HG03460 (cell line): ENCODE data around the gene INSYN2B.

Experiments used
- ATAC-seq: cut with Tn5 transposase; IDR thresholded peaks from one replicate; pipeline ENCODE4 v1.9.1; 2021; ENCODE audit not compliant: unreplicated experiment

INSYN2B gene

DNA sequence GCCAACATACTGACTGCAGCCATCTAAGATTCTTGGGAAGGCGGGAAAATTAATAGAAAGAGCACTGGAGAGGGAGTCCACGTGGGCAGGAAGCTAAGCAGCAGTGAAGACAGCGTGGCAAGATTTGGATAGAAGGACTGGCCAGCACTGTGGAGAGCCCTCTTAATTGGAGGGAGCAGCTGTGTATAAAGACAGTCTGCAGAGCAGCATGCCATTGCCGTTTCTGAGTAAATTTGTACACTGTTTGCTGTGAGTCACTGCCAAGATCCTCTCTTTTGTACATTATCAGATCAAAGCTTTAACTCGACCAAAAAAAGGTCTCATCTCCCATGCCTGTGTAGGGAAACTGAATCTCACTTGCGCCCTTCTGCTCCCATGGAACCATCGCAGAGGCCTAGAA, 45.3 kb downstream of the INSYN2B start:
- no peak for ATAC-seq

DNA sequence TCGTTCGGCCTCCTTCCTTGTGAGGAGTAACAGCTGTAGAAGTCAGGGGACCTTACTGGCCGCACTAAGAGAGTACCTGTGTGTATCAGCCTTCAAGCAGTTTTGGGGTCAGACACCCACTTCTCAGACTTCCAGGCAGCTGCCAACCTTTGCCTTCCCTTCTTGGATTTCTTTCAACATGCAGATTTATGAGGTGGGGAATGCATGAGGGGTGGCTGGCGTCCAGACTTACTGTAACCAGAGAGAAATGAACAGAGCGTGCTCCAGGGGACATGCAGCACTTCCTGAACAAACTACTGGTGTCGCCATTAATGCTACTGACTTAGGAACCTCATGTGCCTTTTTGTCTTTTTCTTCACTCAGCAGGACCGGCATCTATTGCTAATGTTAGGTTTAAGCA, 46.7 kb downstream of the INSYN2B start:
- no peak for ATAC-seq

DNA sequence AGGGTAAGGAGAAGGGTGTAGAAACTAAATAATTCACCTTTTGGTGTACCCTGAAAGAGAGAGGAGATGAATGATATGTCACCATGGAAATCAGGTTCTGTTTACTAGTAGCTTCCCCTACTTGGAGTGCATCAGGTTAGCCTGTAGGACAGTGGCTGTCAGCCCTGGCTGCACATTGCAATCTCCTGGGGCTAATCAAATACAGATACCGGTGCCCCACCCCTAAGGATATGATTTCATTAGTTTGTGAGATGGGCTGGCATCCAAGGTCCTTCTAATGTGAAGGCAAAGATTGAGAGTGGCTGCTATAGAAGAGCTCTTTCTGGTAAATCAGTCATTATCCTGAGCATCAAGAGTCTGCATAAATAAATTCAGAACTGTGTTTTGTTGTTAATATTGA, 47.2 kb downstream of the INSYN2B start:
- no peak for ATAC-seq

DNA sequence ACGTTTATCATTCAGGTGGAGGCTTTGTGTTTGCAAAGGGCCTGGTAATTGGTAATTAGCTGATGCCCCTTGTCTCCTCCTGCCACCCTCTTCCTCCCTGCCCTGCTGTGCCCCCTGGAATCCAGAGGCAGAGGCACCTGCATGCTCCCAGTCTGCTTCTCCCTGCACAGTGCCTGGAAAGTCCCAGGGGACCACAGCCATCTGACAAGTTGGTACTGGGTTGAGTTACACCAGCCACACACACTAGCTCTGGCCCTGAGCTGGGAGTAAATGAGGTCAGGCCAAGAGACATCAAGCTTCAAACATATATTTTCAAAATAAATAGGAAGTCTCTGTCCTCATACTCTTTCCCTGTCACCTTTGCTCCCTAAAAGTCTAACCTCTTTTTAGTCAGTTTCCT, 56.3 kb downstream of the INSYN2B start:
- ATAC-seq, result peak; percentile 64

DNA sequence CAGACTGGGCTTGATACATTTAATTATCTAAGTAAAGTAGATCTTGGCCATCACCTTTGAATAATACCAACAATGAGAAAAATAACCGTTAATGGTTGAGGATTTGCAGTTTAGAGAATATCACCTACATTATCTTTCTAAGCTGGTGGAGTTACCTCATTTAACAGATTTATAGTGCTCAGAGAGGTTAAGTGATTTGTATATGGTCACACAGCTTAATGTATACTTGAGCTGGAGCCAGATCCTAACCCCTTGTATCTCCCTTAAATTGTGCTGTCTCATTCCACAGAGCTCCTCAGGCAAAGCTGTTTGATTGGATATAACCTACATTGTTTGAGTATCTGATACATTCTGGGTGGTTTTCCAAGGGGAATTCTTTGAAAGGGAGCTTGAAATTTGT, 57.8 kb downstream of the INSYN2B start:
- ATAC-seq, result no peak

DNA sequence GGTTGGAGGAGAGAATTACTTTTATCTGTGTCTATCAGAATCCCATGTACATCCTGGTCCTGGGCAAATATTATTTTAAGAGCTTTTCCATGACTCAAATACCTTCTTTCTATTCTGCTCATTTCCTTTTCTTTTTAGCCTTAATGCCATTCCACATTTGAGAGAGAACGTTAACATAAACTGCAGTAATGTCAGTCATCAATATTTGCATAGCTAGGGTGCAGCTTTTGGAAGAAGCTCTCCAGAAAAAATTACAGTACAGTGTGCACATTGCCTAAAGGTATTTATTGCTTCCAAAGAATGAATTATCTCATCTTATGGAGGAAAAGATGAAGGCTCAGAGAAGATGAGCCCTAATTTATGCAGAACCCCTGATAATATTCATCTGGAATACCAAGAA, 58.3 kb downstream of the INSYN2B start:
- no peak for ATAC-seq

DNA sequence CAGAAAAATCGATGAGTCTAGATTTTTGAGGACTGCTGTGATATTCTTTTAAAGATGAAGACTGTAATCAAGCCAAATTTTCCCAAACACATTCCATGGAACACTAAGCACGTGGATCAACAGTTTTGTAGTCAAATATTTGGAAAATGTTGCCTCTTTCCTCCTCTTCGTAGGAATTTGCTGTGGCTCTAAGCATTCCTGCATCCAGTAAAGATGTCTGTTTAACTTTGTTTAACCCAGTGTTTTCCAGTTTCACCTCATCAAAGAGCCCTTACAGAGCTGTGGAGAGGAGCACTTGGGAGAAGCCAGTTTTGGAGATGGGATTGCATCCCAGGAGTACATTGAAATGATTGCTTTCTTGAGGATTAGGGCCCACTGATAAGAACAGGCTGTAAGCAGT, 58.9 kb downstream of the INSYN2B start:
- ATAC-seq, result no peak

DNA sequence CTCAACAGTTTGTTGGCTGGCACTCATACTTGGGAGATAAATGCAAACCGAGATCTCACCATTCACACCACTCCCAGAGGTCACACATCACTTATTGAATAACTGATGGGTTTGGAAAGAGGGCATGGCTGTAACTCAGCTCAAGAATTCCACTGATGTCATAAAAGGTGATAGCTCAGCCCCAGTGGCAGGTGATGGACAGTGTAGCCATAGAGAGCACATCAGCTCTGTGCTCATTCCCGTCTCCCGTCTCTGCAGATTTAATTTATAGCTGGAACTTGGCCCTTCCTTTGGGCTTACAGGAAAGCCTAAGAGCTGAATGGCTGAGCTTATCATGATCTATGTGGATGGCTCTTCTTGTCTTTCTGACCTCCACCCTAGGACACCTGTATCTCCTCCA, 59.8 kb downstream of the INSYN2B start:
- no peak for ATAC-seq

DNA sequence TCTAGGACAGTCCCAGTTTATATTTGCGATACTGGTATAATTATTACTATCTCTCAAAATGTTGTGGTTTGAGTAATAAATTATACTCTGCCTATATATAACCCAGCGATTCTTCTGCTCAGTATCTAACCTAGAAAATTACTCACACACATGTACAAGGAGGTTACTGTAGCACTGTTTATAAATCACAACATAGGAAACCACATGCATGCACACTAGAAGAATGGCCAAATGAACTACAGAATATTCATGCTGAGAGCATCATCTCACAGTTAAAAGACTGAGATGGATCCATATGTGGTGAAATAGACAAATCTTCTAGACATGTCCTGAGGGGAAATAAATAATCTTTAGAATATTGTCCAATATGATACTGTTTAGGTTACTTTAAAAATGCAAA, 62.1 kb downstream of the INSYN2B start:
- no peak for ATAC-seq

DNA sequence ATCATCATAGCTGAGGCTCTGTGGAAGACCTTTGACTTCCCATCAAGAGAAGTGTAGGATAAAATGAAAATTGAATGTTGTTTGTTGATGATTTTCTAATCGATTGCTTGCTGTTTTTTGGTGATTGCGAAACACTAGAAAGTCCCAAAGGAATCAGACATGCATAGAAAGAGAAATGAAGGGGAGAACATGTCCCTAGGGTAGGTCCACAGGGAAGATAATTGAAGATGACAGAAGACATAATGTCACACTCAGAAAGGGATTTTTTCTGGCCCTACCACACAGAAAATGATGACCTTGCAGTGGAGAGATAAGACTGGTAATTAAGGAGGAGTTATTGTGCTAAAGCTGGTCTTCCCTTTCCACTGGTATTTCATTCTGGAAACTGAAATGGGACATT, 62.8 kb downstream of the INSYN2B start:
- no peak for ATAC-seq

DNA sequence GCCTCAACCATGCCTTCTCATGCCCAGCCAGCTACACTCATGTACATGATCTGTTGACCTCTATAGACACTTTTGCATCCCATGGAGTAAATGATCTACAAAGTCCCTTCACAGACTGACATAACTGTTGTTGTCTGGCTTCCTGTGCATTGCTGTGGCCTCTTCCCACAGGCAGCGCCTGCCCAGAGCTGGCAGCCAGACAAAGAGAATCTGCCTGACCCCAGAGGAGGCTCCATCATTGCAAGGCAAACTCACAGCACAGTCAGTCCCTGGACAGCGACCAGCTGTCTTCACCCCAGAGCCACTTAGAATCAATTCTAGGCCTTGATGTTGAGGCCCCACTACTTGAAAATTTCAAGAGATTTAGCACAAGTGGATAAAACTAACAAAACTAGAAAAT, 65.5 kb downstream of the INSYN2B start:
- peak; percentile 65 for ATAC-seq

DNA sequence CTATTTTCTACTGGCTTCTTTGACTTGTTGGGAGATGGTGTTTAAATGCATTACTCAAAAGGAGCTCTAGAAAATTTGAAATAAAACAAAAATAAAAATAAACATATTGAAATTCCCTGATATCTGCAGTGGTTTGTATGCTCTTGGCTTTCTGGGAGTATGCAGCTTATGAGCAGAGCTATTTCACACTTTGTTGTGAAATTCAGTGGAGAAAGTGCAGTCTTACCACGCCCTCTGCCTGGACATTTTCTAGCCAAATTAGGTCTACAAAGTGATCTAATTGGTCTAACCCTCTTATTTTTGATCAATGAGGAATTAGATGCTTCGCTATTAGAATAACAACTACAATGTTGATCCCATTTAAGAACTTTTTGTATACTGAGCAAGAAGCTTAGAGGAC, 66.8 kb downstream of the INSYN2B start:
- ATAC-seq, result no peak

DNA sequence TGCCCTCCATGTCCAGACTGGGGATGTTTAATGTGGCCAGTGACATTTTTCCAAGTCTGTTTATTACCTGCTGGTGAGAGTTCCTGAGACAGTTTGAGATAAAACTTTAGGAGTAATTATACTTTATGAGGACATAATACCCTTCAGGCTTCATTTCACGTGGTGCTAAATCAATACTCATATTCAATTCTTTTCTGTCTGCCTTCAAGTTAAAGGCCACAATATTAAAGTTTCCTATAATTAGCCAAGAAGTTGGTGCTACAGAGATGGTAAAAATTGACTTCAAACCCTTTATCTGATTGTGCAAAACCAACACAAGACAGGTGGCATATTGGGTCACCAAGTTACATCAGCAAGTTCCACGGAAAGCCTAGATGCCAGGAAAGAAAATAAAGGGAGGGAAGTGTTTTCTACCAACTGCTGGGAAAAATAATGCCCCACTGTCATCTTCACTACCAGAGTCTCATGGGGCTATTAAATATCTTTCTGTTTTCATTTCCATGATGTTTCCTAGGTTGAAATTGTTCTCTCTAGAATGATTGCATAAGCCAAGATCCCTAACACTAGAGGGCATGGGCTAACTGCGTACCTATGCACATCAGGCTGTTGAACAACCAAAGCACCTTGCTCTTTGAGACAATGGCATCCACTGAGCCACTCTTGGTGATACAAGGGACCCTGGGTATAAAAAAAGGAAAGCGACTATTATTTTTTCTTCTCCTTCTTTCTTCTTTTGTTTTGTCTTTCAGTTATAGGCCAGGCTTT, 68.7 kb downstream of the INSYN2B start:
- no peak for ATAC-seq

DNA sequence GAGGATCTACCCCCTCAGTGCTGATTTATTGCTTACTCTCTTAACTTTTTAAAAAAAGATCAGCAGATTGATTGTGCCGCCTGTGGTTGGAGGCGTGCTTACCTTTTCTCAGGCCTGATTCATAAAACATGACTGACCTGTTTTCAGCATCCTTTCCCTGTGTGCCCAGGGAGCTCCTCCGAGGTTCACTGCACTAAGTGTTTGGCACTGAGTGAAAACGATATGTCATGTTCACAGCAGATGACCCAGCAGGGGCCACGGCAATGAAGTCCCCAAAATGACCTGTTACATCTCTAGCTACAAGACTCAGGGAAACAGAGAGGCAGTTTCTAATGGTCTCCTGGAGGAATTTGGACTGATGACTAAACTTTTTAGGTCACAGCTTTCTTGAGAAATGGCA, 69.9 kb downstream of the INSYN2B start:
- no peak for ATAC-seq

DNA sequence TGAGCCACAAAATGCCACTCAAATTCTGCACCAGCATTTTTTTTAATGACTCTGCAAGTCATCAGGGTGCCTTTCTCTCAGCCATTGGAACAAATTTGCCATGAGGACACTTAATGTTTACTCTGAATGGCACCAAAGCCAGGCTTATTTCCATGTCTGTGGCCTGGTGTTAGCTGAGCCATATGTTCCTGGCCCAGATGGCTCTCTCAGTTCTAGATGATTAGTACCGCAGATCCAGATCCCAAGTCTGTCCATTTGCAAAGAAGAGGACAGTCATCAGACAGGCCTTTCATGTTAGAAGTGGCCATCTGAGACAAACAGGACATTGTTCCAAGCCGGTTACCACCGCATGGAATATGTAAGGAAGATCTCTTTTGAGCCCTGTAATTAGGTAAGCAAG, 70.3 kb downstream of the INSYN2B start:
- no peak for ATAC-seq

DNA sequence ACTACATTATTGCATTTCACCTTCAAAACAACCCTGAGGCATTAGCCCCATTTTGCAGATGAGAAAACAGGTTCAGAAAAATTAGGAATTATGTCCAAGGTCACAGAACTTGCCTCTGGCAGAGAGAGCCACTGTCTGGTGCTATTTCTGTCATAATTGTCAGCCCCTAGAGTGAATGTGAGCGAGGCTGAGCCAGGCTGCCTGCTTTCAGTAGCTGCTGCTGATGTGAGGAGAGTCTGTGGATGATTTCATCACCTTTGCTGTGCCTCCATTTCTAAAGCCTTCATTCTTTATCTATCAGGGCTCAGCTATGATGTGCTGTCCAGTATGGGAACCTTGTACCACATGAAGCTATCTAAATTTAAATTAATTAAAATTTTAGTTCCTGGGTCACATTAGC, 71.4 kb downstream of the INSYN2B start:
- ATAC-seq, result no peak

DNA sequence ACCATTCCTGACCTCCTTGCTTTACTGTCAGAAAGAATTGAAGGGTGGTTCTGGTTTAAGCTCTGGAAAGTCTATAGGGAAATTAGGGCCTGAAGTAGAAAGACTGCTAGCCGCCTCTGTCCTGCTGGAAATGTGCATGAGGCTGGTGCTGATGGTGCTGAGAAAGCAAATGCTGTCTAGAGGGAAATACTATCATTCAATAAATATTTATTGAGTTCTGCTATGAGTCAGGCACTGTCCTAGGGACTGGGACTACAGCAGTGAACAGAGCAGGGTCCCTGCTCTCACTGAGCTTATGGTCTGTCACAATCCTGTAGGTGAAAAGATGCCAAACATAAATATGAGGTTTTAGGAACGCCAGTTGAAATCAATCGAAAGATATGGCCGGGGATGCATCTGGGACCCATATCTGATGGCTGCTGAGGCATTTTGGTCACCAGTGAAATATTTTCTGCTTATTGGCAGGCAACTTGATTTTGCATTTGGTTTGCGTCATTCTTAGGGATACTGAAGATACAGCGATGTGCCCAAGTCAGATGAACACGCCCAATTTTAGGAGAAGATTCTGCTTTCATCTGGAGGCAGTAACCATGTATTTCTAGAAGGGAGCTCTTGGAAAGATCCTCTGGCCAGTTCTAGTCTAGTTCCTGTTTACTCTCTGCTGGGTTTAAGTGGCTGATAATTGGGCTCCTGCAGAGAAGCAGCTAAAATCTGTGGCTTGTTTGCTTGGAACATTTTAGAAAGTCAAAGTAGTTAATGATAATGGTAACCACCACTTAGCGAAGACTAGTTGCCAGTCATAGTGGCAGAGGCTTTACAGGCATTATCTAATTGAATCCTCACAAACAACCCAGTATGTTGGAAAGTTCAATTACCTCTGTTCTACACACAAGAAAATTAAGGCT, 73.3 kb downstream of the INSYN2B start:
- no peak for ATAC-seq

DNA sequence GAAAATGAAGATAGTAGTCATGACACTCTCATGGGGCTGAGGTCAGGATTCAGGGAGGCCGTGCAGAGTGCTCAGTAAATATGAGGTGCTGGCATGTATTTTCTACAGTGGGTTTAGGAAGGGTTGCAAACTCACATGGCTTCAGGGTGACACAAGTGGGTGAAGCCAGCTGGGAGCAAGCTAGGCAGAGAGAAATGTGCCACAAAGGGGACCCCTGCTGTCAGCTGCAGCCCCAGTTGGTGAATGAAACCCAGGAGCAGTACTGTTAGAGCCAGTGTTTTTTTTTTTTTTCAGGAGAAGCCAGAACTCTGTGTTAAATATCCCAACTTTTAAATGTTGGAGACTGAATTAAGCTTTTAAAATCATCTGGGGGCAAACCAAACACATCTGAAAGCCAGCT, 75.3 kb downstream of the INSYN2B start:
- ATAC-seq, result no peak

DNA sequence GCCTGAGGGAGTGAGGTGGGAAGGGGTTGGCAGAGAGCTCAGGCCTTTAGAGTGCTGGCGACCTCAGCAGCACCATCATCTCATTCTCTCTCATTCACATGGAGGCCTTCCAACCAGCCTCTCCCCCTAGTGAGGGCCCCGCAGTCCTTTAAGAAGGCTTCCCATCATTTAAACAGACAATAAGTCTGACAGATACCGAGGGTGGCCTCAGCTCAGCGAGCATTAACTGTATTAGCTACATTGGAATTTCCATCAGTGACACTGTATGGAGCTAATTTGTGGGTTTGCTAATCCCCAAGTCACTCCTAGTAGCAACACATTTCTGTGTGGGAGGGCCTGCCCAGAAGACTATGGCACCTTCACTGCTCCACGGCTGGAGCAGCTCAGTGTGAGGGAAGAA, 75.8 kb downstream of the INSYN2B start:
- no peak for ATAC-seq

DNA sequence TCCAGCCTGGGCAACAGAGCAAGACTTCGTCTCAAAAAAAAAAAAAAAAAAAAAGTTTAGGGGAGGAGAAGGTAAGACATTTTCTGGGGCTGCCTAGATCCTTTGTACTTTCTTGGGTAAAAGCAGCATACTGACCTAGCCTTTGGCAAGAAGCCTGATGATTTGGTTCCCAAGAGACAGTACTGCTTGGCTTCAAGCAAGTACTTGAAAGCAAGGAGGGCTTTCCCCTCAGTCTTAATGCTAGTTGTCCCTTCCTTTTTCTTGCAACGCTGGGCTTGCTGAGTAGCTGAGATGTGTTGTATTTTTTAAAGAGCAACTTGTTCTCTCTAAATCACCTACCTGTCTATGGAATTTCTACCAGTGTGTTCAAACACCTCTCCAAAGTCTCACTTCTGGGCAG, 76.2 kb downstream of the INSYN2B start:
- ATAC-seq, result no peak

DNA sequence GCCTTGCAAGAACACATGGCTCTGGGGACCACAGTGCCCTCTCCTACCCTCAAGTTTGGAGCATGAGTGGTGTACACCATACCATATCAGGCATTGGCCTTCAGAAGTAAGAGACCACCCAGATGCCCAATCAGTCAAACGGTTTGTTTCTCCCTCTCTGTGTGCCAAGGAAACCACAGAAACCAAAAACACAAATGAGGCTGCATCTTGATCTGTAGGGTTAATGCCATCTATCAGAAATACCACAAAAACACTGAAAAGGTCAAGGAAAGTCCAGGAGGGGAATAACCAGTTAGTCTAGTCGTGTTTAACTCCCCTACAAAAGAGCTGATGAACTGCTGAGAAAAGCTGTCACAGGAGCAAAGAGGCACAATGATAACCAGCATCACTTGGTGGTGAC, 78.4 kb downstream of the INSYN2B start:
- ATAC-seq, result no peak

DNA sequence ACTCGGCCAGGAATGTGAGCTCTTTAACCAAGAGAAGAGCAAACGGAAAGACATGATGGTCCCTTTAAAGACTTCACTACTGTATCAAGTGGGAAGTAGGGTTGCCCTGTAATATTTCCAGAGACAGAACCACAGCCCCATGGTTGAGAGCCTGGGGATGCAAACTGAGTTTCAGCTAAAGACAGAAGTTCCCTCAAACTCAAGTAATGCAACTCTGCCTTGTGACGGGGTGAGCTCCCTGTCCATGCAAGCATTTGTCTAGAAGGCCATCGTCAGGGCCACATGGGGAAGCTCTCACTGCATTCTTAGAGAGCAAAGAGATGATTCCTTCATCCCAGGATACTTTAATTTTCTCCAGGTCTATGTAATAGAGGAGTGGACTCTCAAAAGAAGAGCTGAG, 82.8 kb downstream of the INSYN2B start:
- no peak for ATAC-seq
